ENCODE measurements around the gene ERI3. TPM values are rescaled to one million over a fixed set of nuclear protein-coding genes. Genes with fewer than 3 reads are reported as not detected.

The ERI3 gene
- total RNA-seq, 1 donor from 2014 or later, result 37.9 TPM

DNA sequence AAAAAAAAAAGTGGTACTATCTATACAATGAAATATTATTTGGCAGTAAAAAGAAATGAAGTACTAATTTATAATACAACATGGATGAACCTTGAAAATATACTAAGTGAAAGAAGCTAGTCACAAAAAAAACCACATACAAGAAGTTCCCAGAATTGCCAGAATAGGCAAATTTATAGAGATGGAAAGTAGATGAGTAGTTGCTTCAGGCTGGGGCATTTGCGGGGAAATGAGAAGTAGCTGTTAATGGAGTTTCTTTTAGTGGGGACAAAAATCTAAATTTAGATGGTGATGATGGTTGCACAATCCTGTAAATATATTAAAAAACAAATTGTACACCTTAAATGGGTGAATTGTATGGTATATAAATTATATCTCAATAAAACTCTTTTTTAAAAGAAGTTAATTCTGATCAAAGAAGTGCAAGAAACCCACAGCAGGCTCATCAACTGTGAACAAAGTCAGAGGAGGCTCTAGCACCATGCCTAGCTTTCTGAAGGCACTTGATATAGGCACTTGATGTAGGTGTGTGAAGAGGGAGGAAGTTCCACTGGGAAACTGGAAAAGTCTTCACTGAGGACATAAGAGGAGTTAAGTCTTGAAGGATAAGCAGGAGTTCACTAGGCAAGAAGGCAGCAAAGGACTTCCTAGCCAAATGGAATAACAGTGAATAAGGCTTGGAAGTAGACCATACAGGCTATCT lies 89.2 kb downstream of the ERI3 start:
- H3K4me1 Mint-ChIP-seq, result peaks cover 3% of the 10 kb centered on the region
- H3K4me3 Mint-ChIP-seq, result no peak overlapping the region
- no peaks in the 10 kb centered on the region for H3K9me3 Mint-ChIP-seq
- ATAC-seq (ENCODE audit: low read depth) (no peak), DNase-seq (no peak)
- intact Hi-C loops (cut with micrococcal nuclease), result no loop called here
- H3K27me3 Mint-ChIP-seq, result no peaks in the 10 kb centered on the region
- ChIA-PET CTCF (interaction anchor here (0.7 kb wide), 1 partner anchor 159 kb away, joined by 6 read pairs; no protein-coding TSS in a partner anchor), POLR2A (no interaction called here)
- no peak for TF ChIP-seq CTCF (IDR thresholded peaks at IDR 0.05)
- peaks cover 9% of the 10 kb centered on the region for H3K36me3 Mint-ChIP-seq (ENCODE audit: low read depth)
- no peak overlapping the region for H3K27ac Mint-ChIP-seq

DNA sequence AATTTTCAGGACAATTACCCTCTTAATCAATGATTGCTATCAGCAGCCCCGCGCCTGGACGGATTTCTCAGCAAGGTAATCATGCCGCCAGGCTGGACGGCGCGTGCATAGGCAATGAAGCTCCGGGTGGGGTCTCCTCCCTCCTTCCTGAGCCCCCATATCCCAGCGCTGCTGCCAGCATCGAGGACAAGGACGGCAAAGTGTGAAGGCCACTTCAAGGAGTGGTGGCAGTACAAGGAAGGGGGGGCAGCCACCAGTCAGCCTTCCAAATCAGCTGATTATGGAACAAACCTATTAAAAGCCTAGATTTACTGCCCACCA lies 90.6 kb downstream of the ERI3 start:
- peaks cover 3% of the 10 kb centered on the region for H3K4me1 Mint-ChIP-seq
- ChIA-PET POLR2A (no interaction called here), CTCF (no interaction called here)
- H3K36me3 Mint-ChIP-seq (ENCODE audit: low read depth), result peaks cover 9% of the 10 kb centered on the region
- ATAC-seq (ENCODE audit: low read depth) (no peak), DNase-seq (no peak)
- no peaks in the 10 kb centered on the region for H3K9me3 Mint-ChIP-seq
- intact Hi-C loops (cut with micrococcal nuclease), result no loop called here
- H3K27ac Mint-ChIP-seq, result no peak overlapping the region
- no peak for TF ChIP-seq CTCF (IDR thresholded peaks at IDR 0.05)
- no peak overlapping the region for H3K4me3 Mint-ChIP-seq
- no peaks in the 10 kb centered on the region for H3K27me3 Mint-ChIP-seq

DNA sequence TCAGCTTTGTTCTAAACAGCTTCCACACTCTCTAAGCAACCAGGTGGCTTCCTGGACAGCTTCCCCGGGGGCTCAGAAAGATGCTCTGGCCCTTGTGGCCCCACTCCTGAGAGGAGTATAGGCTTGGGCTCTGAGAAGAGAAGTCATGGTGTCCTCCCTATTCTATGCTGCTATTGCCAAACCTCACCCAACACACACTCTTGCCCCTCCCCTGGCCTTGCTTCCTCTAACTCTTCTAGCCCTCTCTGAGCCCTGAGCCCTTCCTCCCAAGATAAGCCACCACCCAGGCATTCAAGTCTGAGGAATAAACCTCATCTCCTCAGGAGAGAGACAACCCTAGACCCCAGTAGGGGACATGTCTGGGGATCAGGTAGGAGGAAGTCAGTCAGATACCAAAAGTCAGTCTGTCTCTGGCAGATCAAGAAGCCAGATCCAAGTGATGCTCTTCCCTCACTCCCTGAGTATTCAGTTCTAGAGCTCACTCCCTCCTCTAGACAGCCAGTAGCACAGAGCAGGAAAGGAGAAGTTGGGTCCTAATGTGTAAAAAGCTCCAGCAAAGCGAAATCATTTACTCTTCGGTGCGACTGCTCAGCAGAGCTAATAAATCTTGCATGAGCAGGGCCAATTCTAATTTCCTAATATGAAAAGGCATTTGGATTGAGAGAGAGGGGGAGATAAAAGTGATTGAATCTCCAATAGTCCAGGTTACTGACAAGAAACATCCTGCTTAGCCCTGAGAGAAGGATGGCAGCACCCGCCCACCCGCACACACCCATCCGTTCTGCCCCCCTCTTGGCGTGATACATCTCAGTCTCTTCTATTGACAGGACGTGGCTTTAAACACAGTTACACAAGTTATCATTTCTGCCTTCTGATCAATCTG lies 91.2 kb downstream of the ERI3 start:
- H3K27me3 Mint-ChIP-seq, result no peaks in the 10 kb centered on the region
- H3K4me1 Mint-ChIP-seq, result peaks cover 3% of the 10 kb centered on the region
- POLR2A ChIA-PET, result no interaction called here
- H3K4me3 Mint-ChIP-seq, result no peak overlapping the region
- H3K9me3 Mint-ChIP-seq, result no peaks in the 10 kb centered on the region
- no peak overlapping the region for H3K27ac Mint-ChIP-seq
- ATAC-seq (ENCODE audit: low read depth) (no peak), DNase-seq (no peak)
- CTCF ChIA-PET, result no interaction called here
- intact Hi-C loops (cut with micrococcal nuclease), result no loop called here
- H3K36me3 Mint-ChIP-seq (ENCODE audit: low read depth), result peaks cover 9% of the 10 kb centered on the region
- no peak for TF ChIP-seq CTCF (IDR thresholded peaks at IDR 0.05)

DNA sequence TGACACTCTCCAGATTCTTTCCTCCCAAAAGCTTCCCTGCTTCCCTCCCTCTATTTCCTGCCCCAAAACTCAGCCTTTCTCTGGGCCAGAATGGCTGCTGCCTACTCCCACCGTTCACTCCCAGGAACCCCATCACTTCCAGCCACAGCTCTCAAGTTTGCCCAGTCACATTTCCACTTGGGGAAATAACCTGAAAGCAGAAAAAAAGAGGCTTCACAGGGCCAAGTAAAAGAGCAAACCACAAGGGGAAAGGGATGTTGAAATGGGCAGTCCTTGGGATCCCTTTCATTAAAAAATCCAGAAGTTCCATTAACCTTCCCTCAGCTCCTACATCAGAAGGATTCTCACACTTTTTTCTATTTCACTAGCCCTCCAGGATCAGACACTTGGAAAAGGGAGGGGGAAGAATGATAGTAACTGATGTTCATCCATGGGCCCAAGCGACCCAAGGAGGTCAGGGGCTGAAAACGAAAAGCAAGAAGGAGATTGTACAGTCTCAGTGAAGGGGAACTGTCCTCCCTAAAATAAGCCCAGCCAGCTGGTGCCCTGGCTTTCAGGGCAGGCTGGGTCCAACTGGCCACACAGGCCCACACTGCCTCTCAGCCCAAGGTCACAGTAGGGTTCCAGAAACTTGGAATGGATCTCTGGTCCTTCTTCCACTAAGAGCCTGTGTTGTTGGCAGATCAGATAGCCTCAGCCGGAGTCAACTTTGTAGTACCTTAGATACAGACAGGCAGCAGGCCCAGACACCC lies 92.1 kb downstream of the ERI3 start:
- H3K36me3 Mint-ChIP-seq (ENCODE audit: low read depth), result peaks cover 9% of the 10 kb centered on the region
- no peak overlapping the region for H3K27ac Mint-ChIP-seq
- H3K4me3 Mint-ChIP-seq, result no peak overlapping the region
- no peak for TF ChIP-seq CTCF (IDR thresholded peaks at IDR 0.05)
- ATAC-seq (ENCODE audit: low read depth), result no peak
- H3K4me1 Mint-ChIP-seq, result peaks cover 3% of the 10 kb centered on the region
- POLR2A ChIA-PET, result no interaction called here
- no peaks in the 10 kb centered on the region for H3K27me3 Mint-ChIP-seq
- no peak for DNase-seq
- H3K9me3 Mint-ChIP-seq, result no peaks in the 10 kb centered on the region
- CTCF ChIA-PET, result no interaction called here
- intact Hi-C loops (cut with micrococcal nuclease), result no loop called here

DNA sequence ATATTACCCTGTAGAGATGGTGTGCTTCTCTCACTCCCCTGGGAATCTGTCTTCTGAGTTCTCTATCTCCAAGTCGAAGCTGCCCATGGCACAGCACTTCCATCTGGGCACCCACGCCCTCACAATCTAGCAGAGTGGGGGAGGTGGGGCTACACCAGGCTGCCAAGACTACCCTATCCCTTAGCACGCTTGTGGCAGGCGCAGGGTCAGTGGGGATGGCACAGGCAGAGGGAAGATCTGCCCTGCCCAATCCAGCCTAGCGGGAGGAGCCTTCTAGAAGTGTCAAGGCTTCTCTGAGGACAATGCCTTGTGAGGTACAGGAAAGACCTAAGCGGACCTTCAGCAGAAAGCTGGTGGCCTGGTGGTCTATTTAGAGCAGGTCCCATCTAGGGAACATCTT lies 92.6 kb downstream of the ERI3 start:
- intact Hi-C loops (cut with micrococcal nuclease), result no loop called here
- DNase-seq, result no peak
- CTCF ChIA-PET, result no interaction called here
- H3K9me3 Mint-ChIP-seq, result no peaks in the 10 kb centered on the region
- no peak overlapping the region for H3K4me3 Mint-ChIP-seq
- H3K36me3 Mint-ChIP-seq (ENCODE audit: low read depth), result peaks cover 11% of the 10 kb centered on the region
- POLR2A ChIA-PET, result no interaction called here
- no peaks in the 10 kb centered on the region for H3K27me3 Mint-ChIP-seq
- no peak overlapping the region for H3K27ac Mint-ChIP-seq
- no peak for ATAC-seq (ENCODE audit: low read depth)
- H3K4me1 Mint-ChIP-seq, result peaks cover 3% of the 10 kb centered on the region
- no peak for TF ChIP-seq CTCF (IDR thresholded peaks at IDR 0.05)
